Hepatocyte (in vitro differentiated cells): ENCODE data around the gene HSF2BP.

ENCODE experiments used
- EZH2 ChIP-seq: fragments of 200-600 bp; sonication (generic); IDR thresholded peaks from 2 replicates; pipeline ENCODE4 v1.6.1; 2016; ENCODE audit warnings: antibody characterized with exemption, mild to moderate bottlenecking, borderline replicate concordance
- EZH2phosphoT487 ChIP-seq: fragments of 200-600 bp; sonication (generic); IDR thresholded peaks from one replicate; pipeline ENCODE4 v1.6.1; 2018; ENCODE audit warnings: antibody characterized with exemption, mild to moderate bottlenecking, low read depth, moderate library complexity; ENCODE audit not compliant: unreplicated experiment, severe bottlenecking
- TF ChIP-seq, protein P1 (sequence below): fragments of 200-600 bp; sonication (generic); IDR thresholded peaks from 2 replicates; pipeline ENCODE4 v1.5.1; 2016; ENCODE audit warnings: antibody characterized with exemption, mild to moderate bottlenecking; ENCODE audit not compliant: poor library complexity

GRCh38 chr21:43692949-43693348 lies 33.7 kb upstream of the HSF2BP start:
- TF ChIP-seq, protein P1, sequence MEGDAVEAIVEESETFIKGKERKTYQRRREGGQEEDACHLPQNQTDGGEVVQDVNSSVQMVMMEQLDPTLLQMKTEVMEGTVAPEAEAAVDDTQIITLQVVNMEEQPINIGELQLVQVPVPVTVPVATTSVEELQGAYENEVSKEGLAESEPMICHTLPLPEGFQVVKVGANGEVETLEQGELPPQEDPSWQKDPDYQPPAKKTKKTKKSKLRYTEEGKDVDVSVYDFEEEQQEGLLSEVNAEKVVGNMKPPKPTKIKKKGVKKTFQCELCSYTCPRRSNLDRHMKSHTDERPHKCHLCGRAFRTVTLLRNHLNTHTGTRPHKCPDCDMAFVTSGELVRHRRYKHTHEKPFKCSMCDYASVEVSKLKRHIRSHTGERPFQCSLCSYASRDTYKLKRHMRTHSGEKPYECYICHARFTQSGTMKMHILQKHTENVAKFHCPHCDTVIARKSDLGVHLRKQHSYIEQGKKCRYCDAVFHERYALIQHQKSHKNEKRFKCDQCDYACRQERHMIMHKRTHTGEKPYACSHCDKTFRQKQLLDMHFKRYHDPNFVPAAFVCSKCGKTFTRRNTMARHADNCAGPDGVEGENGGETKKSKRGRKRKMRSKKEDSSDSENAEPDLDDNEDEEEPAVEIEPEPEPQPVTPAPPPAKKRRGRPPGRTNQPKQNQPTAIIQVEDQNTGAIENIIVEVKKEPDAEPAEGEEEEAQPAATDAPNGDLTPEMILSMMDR: no peak
- no peak for TF ChIP-seq EZH2
- TF ChIP-seq EZH2phosphoT487: no peak
